ENCODE data around the gene CPEB4. TPM values are rescaled to one million over a fixed set of nuclear protein-coding genes. Genes with fewer than 3 reads are reported as not detected.
A peak's percentile ranks its signal among the peaks of the same experiment; 100 is the strongest.

Gene CPEB4
- total RNA-seq: 10 to 100 TPM in 1 of 2 donors, 1 to 10 TPM in 1; 9.4 to 11.3 TPM
- polyA plus RNA-seq (2013, experiment 1 of 2): 9.7 TPM
- 9.3 TPM for polyA plus RNA-seq (2013, experiment 2 of 2)
- long read RNA-seq, experiment 1, partial matches to known transcripts: 0 of 1 reads
- long read RNA-seq, experiment 1, other reads (novel, unspliced or antisense): 1 of 1 reads
- long read RNA-seq, experiment 2, partial matches to known transcripts: 0 of 4 reads
- long read RNA-seq, experiment 2, other reads (novel, unspliced or antisense): 2 of 4 reads
- long read RNA-seq, experiment 3, partial matches to known transcripts: 0 of 10 reads
- long read RNA-seq, experiment 3, other reads (novel, unspliced or antisense): 9 of 10 reads
- long read RNA-seq, experiment 4, partial matches to known transcripts: 0 of 1 reads
- long read RNA-seq, experiment 4, other reads (novel, unspliced or antisense): 1 of 1 reads

DNA sequence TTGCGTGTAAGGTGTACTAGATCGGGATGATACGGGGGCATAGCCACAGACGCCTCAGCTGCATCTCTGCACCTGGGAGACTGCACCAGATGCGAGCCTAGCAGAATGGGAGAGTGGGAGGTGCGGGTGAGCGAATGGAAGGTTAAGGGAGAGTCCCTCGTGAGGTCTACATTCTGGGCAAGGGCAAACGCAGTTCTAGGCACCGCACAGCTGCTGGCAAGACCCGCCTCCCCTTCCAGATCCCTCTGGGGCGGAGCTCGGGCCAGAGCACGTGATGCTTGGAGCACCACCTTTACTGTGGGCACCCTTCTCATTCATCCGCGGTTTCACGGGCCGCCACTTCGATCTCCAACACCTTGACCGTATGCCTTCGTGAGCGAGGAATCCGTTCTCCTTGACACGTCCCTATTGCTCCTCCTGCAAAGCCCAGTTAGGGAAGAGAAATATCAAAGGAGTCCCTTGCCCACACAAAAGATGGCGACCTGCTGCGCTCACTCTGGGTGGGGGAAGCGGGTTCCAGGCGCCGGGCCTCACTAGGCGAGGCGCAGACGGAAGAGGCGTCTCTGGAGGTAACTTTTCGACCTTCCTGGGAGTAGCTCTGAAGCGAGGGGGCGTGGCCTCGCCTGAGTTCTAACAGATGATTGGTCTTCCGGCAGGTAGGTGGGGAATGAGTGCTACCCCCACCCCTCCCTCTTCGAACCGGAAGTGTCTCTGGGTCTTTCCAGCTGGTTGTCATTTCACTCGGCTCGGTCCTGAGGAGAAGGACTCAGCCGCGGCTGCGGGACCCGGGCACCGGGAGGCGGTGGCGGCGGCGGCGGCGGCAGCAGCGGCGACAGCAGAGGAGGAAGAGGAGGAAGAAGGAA, at the start of gene CPEB4:
CPEB4 (plus strand) TSS at position 740 of the 863 bp plus-strand sequence. CDS start 1,385 bp downstream, outside the sequence.
- Mint-ChIP-seq H3K4me1 (peaks cover 35% of the 10 kb centered on the region), H3K27me3 (ENCODE audit: insufficient read depth) (no peaks in the 10 kb centered on the region), H3K27ac (peak within 1 kb of the TSS; percentile 100), H3K4me3 (peak within 1 kb of the TSS; percentile 93), H3K9me3 (no peaks in the 10 kb centered on the region), H3K36me3 (ENCODE audit: low read depth) (no peaks in the 10 kb centered on the region)
- WGBS, 2 experiments (ENCODE audit: insufficient coverage in 1 of 2, insufficient read length in 1 of 2): 8 to 24% methylated on average over 22 to 55 of the region's 55 CpGs
- Histone ChIP-seq H3K36me3 (ENCODE audit: control insufficient read depth, insufficient read depth, low read length) (no peaks in the 10 kb centered on the region), H3K4me1 (ENCODE audit: control insufficient read depth, insufficient read depth, low read length) (no peaks in the 10 kb centered on the region), H3K9me3 (ENCODE audit: control insufficient read depth, low read length) (no peaks in the 10 kb centered on the region), H3K27ac (ENCODE audit: low read depth, low read length) (peak within 1 kb of the TSS; percentile 77), H3K27me3 (ENCODE audit: control insufficient read depth, insufficient read depth, low read length, poor library complexity, severe bottlenecking) (no peaks in the 10 kb centered on the region), H3K4me3 (ENCODE audit: low read length) (peak within 1 kb of the TSS; percentile 88), H3K9ac (ENCODE audit: extremely low read depth, low read length, poor library complexity, severe bottlenecking) (peak within 1 kb of the TSS; percentile 84)
- TF ChIP-seq, protein P1, sequence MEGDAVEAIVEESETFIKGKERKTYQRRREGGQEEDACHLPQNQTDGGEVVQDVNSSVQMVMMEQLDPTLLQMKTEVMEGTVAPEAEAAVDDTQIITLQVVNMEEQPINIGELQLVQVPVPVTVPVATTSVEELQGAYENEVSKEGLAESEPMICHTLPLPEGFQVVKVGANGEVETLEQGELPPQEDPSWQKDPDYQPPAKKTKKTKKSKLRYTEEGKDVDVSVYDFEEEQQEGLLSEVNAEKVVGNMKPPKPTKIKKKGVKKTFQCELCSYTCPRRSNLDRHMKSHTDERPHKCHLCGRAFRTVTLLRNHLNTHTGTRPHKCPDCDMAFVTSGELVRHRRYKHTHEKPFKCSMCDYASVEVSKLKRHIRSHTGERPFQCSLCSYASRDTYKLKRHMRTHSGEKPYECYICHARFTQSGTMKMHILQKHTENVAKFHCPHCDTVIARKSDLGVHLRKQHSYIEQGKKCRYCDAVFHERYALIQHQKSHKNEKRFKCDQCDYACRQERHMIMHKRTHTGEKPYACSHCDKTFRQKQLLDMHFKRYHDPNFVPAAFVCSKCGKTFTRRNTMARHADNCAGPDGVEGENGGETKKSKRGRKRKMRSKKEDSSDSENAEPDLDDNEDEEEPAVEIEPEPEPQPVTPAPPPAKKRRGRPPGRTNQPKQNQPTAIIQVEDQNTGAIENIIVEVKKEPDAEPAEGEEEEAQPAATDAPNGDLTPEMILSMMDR (conservative IDR thresholded peaks at IDR 0.05): no peak
- DNase-seq: peak; percentile 99

DNA sequence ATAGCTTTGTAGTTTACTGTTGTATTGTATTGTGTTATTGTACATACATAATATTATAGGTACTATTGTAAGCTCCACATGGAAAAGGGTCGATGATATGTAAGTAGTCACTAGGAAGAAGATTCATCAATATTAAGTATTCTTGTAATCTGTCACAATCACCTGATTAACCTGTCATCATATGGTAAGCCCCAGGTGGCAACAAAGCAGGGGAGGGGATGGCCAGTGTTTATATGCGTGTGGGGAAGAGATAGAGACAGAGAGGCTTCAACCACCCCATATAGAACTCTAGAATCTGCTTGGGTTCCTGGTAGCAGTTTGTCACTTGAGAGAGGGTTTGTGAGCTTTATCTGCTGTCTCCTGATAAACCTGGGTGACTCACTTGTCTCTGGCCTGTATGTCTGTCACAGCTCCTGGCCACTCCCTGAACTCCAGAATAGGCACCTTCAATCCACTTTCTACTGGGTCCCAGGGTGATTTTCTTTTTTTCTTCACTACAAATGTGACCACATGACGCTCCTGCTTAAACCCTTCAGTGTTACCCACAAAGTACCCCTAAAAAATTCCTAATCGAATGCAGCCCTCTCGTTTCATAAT, 48.9 kb upstream of the CPEB4 start:
- no peak overlapping the region for H3K27ac ChIP-seq (ENCODE audit: low read depth, low read length)
- no peaks in the 10 kb centered on the region for H3K36me3 ChIP-seq (ENCODE audit: control insufficient read depth, insufficient read depth, low read length)
- TF ChIP-seq, protein P1 (conservative IDR thresholded peaks at IDR 0.05): no peak
- Mint-ChIP-seq H3K27me3 (ENCODE audit: insufficient read depth) (no peaks in the 10 kb centered on the region), H3K36me3 (ENCODE audit: low read depth) (no peaks in the 10 kb centered on the region), H3K4me3 (no peak overlapping the region), H3K9me3 (no peaks in the 10 kb centered on the region), H3K27ac (peak overlapping the region; percentile 35), H3K4me1 (peaks cover 21% of the 10 kb centered on the region)
- H3K9ac ChIP-seq (ENCODE audit: extremely low read depth, low read length, poor library complexity, severe bottlenecking): no peak overlapping the region
- no peaks in the 10 kb centered on the region for H3K4me1 ChIP-seq (ENCODE audit: control insufficient read depth, insufficient read depth, low read length)
- no peaks in the 10 kb centered on the region for H3K27me3 ChIP-seq (ENCODE audit: control insufficient read depth, insufficient read depth, low read length, poor library complexity, severe bottlenecking)
- H3K9me3 ChIP-seq (ENCODE audit: control insufficient read depth, low read length): peaks cover 6% of the 10 kb centered on the region
- H3K4me3 ChIP-seq (ENCODE audit: low read length): no peak overlapping the region
- DNase-seq: peak; percentile 63
- WGBS, 2 experiments (ENCODE audit: insufficient coverage in 1 of 2, insufficient read length in 1 of 2): 40 to 59% methylated on average over 2 to 4 of the region's 5 CpGs

Measured in endodermal cell (in vitro differentiated cells).